ENCODE results near the gene FAM72A. TPM values are rescaled to one million over a fixed set of nuclear protein-coding genes. Genes with fewer than 3 reads are reported as not detected.

Gene FAM72A
- total RNA-seq, 1 experiment from 2014 or later = 23.0 TPM

- ATAC-seq = no peak
- DNase-seq (ENCODE audit: low read depth, low spot score) = no peak
- Histone ChIP-seq H3K9me2 (ENCODE audit: insufficient read depth) (no peaks in the 10 kb centered on the region), H3K27me3 (ENCODE audit: insufficient read depth, low read length) (peaks cover 20% of the 10 kb centered on the region; the same call in 1 of the 2 replicates), H3K4me1 (ENCODE audit: control insufficient read depth in 1 of 2, insufficient read depth in 2 of 2, low read length in 2 of 2) (no peaks in the 10 kb centered on the region), H3K27ac (ENCODE audit: low read depth, low read length) (no peak overlapping the region), H2AFZ (ENCODE audit: low read depth, low read length, poor library complexity, severe bottlenecking) (no peak overlapping the region), H3K36me3 (ENCODE audit: control insufficient read depth in 1 of 2, insufficient read depth in 2 of 2, low read length in 2 of 2) (no peaks in the 10 kb centered on the region), H4K20me1 (ENCODE audit: insufficient read depth) (no peaks in the 10 kb centered on the region), H3K4me2 (ENCODE audit: low read length) (no peak overlapping the region), H3K4me3 (replicated peaks in 1 of 2; ENCODE audit: low read depth in 1 of 2, low read length in 2 of 2) (no peak overlapping the region), H3K79me2 (ENCODE audit: insufficient read depth, low read length) (no peaks in the 10 kb centered on the region), H3K9me3 (ENCODE audit: control insufficient read depth in 1 of 2, insufficient read depth in 1 of 2, low read depth in 1 of 2, low read length in 2 of 2) (no peaks in the 10 kb centered on the region), H3K9ac (ENCODE audit: low read length) (no peak overlapping the region)
- ChIA-PET POLR2A (no interaction called here), RAD21 (ENCODE audit: low non-redundant PET in 1 of 2, low total read pairs in 2 of 2, uncharacterized antibody in 2 of 2, unreplicated experiment in 2 of 2) (no interaction called here), CTCF (no interaction called here)
- no peak for TF ChIP-seq RAD21 (IDR thresholded peaks at IDR 0.05; ENCODE audit: low read depth)
- no peak for TF ChIP-seq MAX (IDR thresholded peaks at IDR 0.05)
- no peak for TF ChIP-seq SP1 (IDR thresholded peaks at IDR 0.05; ENCODE audit: low read depth)
- no peak for TF ChIP-seq EGR1 (IDR thresholded peaks at IDR 0.05; ENCODE audit: low read depth)
- no peak for TF ChIP-seq SIN3A (IDR thresholded peaks at IDR 0.05; ENCODE audit: low read depth)
- TF ChIP-seq ELF1 (IDR thresholded peaks at IDR 0.05; ENCODE audit: borderline replicate concordance, low read depth) = no peak
- TF ChIP-seq SRF (IDR thresholded peaks at IDR 0.05; ENCODE audit: low read depth) = no peak
- no peak for TF ChIP-seq ZFX (IDR thresholded peaks at IDR 0.05)
- no peak for TF ChIP-seq YY1 (IDR thresholded peaks at IDR 0.05; ENCODE audit: extremely low read depth, insufficient replicate concordance, low read depth, low read length)
- no peak for TF ChIP-seq POLR2A (IDR thresholded peaks at IDR 0.05; ENCODE audit: borderline replicate concordance, extremely low read depth, insufficient read depth, insufficient read length)
- no peak for TF ChIP-seq CBX3 (IDR thresholded peaks at IDR 0.05; ENCODE audit: low read depth)
- no peak for TF ChIP-seq JUND (IDR thresholded peaks at IDR 0.05)
- no peak for TF ChIP-seq EZH2phosphoT487 (IDR thresholded peaks at IDR 0.05; ENCODE audit: borderline replicate concordance)
- TF ChIP-seq ZBTB33 (IDR thresholded peaks at IDR 0.05; ENCODE audit: extremely low read depth, insufficient replicate concordance, low read length) = no peak
- TF ChIP-seq POLR2AphosphoS5 (IDR thresholded peaks at IDR 0.05; ENCODE audit: low read depth, low read length) = no peak
- no peak for TF ChIP-seq EZH2 (IDR thresholded peaks at IDR 0.05)
- no TSS peak for BruUV-seq (replicated peaks)
- intact Hi-C loops (cut with micrococcal nuclease) = no loop called here
Measured at GRCh38 chr1:206142770-206143169, 59.9 kb downstream of the FAM72A start.
